NCI-H2029 (cell line): ENCODE results near the gene JMJD6.
A peak's percentile ranks its signal among the peaks of the same experiment; 100 is the strongest.
"Not testable (repeated sequence)": the region's sequence is repeated elsewhere in the genome, so short reads cannot be mapped to it uniquely, and the experiment has no call there.

Experiments used
- DNase-seq: peaks from one replicate; lab custom pipeline; 2025; lab: John Stamatoyannopoulos, UW

JMJD6 gene

GRCh38 chr17:76736349-76737081, 10.1 kb upstream of the JMJD6 start:
- peak; percentile 46 for DNase-seq

GRCh38 chr17:76735586-76736348, 9.4 kb upstream of the JMJD6 start:
- DNase-seq = no peak

- no peak for DNase-seq
Observed at GRCh38 chr17:76735006-76735405, 8.6 kb upstream of the JMJD6 start.

GRCh38 chr17:76734080-76734840, 7.9 kb upstream of the JMJD6 start:
- no peak for DNase-seq

GRCh38 chr17:76733618-76733957, 7.2 kb upstream of the JMJD6 start:
- no peak for DNase-seq

- no peak for DNase-seq
Observed at GRCh38 chr17:76732734-76733617, 6.6 kb upstream of the JMJD6 start.

- DNase-seq = not testable (repeated sequence)
Observed at GRCh38 chr17:76731800-76732733, 5.7 kb upstream of the JMJD6 start.

- DNase-seq = no peak
Observed at GRCh38 chr17:76727745-76728456, 1.5 kb upstream of the JMJD6 start.

GRCh38 chr17:76726776-76727718, 641 bp upstream of the JMJD6 start, which contains the start of gene METTL23:
Gene METTL23, plus strand, starts transcription at chr17:76726839. Its CDS starts 2,872 bp downstream, at chr17:76729711.
- peak; percentile 68 for DNase-seq

GRCh38 chr17:76725580-76726230, 701 bp downstream of the JMJD6 start:
- DNase-seq = no peak

GRCh38 chr17:76723812-76724211, 2.6 kb downstream of the JMJD6 start:
- no peak for DNase-seq

- not testable (repeated sequence) for DNase-seq
Observed at GRCh38 chr17:76722977-76723376, 3.4 kb downstream of the JMJD6 start.

- no peak for DNase-seq
Observed at GRCh38 chr17:76722279-76722678, 4.1 kb downstream of the JMJD6 start.

GRCh38 chr17:76721463-76721862, 4.9 kb downstream of the JMJD6 start:
- no peak for DNase-seq

GRCh38 chr17:76720941-76721340, 5.5 kb downstream of the JMJD6 start:
- DNase-seq = no peak

GRCh38 chr17:76720211-76720610, 6.2 kb downstream of the JMJD6 start:
- DNase-seq = no peak

GRCh38 chr17:76718516-76718915, 7.9 kb downstream of the JMJD6 start:
- no peak for DNase-seq

- DNase-seq = no peak
Observed at GRCh38 chr17:76716839-76717215, 9.6 kb downstream of the JMJD6 start.
